ENCODE measurements around the gene TMC1.

TMC1 gene

DNA sequence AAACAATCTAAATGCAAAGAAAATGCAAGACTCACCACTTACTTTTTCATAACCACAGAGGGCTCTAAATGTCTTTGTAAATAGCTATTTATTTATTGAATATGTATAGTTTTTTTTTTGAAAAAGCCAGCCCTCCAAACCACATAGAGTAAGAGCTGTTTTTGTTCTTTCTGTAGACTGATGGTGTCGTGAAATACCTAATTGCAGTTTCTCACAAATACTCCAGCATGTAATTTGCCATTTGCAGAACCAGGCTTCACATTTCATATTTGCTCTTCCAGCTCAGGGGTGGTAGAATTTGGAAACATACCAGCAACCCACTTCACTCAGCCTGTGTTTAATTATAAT lies 159.8 kb downstream of the TMC1 start:
- DNase-seq (ENCODE audit: low read depth): no peak

DNA sequence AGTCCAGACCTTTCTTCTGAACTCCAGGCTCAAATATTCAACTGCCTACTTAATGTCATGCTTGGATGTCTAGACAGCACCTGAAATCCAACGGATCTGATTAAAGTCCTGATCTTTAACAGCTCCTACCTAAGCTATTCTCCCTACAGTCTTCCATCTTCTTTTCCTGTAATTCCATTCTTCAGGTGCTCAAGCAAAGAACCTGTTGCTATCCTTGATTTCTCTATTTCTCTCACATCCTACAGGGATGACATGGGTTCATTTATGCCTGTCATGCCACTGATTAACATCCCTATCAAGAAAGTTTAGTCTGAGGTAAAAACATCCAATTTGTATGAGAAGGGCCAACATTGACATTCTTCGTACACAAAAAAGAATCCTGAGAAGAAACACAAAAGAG lies 163.2 kb downstream of the TMC1 start:
- DNase-seq (ENCODE audit: low read depth): no peak

DNA sequence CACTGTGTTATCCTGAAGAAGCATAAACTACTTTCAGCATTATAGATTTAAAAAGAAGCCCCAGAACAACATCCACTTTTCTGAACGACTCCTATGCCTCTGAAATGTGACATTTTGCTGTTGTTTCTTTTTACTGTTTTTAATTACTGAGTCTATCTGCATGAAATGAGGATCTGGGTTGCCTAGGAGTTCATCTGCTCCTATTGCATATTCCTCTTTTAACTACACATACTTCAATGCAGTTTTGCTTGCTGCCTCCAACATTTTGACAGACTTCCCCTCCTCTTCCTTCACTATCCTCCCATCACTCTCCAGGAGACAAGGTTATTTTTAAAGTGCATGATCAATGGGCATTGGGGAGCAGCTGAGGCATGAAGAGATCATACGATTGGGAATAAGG lies 164.5 kb downstream of the TMC1 start:
- no peak for DNase-seq (ENCODE audit: low read depth)

DNA sequence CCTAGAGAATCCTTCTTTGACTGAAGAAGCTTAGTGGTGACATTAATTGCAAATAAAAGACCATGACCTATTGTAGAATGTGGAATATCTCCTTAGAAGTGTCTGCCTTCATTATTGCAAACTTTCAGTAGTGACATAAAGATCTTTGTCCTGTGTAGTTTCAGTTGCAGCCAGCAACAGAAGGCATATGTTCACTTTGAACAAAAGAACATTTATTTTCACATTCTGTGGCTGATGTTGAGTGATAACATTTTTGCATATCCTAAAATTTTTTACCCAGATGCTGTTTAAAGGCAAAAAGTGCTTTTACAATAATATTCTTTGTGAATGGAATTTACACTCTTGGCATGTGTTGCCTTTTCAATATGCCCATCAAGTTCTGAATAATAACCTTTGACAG lies 165.9 kb downstream of the TMC1 start:
- no peak for DNase-seq (ENCODE audit: low read depth)

DNA sequence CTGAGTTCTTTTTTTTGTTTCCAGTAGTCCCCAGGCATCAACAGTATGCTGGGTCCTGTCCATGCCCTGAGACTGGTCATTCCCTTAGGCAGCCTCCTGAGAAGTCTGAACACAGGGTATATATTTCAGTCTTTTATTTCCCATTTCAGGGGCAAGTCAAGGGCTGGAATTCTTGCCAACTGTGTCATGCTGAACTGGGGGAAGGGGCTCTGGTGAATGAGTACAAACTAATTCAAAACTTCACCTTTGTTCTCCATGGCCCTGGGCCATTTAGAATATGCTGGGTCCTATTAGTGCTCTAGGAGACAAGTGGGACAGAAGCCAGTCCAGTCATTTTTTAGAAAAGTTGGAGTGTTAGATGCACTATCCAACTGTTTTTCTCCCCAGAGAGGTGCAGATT lies 170.3 kb downstream of the TMC1 start:
- DNase-seq (ENCODE audit: low read depth): no peak

DNA sequence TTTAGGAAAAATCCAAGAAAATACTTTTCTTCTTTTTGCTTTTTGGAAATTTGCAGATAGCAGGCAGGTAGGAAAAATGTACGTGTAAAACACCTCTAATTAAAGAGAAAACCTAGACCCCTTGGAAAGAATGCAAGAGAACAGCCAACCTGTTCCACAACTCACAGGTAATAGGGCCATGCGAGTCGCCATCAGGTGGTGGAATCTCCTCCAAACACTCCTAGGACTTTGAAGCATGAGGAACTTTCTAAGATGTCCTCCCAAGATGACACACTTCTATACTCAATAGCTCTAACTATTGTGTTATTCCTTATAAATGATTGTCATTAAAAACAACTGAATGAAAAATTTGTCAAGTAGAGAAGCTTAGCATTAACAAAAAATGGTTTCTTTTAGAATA lies 174.0 kb downstream of the TMC1 start:
- no peak for DNase-seq (ENCODE audit: low read depth)

DNA sequence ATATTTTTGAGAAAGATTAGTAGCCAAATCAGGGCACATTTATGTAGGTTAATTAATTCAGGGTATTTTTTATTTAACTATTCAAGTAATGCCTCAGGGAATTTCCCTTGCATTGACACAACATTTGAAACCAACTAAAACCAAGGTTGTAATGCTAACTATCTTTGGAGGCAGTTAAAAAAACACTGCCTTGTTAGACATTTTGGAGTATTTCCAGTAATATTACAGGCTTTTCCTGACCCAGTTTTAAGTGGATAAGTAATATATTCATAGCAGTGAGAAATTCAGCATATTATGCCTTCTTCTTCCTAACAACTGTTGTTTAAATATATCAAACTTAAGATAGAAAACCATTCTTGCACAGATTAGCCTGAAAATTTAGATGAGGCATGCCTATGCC lies 175.1 kb downstream of the TMC1 start:
- DNase-seq (ENCODE audit: low read depth): no peak

DNA sequence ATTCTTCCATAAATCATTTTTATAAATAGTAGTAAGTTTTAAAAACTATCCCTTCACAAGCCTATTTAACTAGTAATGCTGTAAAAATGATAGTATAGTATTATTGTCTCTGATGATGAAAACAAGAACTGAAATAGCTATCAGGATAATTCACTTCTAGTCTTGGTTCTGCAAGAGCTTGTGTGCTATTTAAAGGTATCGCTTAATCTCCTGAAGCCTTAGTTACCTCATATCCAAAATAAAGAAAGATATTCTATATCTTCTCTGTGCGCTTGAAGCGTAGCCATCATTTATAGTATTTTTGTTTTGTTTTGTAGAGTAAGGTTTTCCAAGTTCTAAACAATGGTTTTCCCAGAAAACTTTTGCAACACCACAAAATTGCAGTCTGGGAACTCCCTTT lies 180.1 kb downstream of the TMC1 start:
- no peak for DNase-seq (ENCODE audit: low read depth)

DNA sequence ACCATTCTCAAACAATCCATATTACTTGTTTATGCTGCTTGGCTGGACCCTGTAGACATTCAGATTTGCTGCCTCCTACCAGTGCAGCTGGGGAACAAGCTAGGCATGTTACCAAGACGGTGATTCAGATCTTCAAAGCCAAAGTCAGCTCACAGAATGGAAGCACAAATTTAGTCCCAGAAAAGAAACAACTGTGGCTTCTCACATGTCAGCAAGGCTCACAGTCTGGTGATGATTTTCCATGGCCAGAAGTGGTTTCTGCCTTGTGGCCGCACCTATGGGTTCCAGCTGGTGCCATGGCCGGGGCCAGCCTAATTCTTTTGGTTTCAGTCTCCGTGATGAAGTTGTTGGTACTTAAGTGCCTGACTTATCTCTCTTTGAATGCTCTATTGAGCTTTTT lies 182.2 kb downstream of the TMC1 start:
- DNase-seq (ENCODE audit: low read depth): peak; percentile 19

DNA sequence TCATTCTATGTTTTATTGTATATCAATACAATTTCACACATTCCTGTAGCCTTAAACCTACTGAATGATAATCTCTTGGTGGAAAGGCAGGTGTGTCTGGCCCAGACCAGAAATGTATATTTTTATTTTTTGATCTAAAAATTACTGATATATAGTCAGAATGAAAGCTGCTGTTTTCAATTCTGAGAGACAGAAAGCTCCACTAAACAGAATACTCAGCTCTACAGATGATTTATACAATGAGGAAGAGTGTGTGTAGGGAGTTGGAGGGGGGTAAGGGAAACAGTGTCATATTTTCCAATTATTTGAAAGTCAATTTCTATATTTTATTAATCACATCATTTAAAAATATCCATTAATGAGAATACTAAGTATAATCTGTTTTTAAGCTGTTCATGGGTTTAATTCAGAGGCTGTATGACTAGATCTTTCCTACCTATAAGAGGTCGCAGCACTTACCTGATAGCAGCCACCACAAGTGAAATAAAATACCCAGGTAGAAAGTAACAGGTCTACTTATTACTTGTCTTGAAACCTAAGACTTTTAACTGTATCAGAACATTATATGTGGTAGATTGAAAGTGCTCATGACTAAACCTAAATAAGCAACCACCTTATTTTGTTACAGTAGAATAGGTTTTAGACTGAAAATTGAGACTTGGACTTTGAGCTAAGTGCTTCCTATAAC lies 183.4 kb downstream of the TMC1 start:
- DNase-seq (ENCODE audit: low read depth): no peak

DNA sequence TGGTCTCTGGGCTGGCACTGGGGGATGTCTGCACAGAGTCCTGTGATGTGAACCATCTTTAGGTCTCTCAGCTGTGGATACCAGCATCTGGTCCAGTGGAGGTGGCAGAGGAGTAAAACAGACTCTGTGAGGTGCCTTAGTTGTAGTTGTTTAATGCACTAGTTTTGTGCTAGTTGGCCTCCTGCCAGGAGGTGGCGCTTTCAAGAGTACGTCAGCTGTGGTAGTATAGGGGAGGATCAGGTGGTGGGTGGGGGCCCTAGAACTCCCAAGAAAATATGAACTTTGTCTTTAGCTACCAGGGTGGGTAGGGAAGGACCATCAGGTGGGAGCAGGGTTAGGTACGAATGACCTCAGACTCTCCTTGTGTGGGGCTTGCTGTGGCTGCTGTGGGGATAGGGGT lies 197.1 kb downstream of the TMC1 start:
- no peak for DNase-seq (ENCODE audit: low read depth)

DNA sequence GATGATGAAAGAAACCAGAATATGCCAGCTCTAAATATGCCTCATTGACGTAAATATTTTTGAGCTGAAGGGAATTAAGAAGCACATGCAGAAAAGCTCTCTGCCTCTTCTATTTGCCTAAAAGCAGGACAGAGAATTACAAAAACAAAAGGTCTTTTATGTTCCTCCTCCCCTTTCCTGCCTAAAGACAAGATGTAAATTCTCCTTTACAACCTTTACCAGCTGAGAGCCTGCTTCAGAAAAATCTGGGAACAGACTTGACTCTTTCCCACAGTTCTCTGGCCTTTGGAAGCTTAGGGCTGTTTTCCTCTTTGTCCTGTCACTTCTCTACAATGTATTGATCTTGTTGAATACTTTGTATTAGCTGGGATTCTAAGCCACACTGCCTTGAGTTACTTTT lies 199.7 kb downstream of the TMC1 start:
- DNase-seq (ENCODE audit: low read depth): no peak

DNA sequence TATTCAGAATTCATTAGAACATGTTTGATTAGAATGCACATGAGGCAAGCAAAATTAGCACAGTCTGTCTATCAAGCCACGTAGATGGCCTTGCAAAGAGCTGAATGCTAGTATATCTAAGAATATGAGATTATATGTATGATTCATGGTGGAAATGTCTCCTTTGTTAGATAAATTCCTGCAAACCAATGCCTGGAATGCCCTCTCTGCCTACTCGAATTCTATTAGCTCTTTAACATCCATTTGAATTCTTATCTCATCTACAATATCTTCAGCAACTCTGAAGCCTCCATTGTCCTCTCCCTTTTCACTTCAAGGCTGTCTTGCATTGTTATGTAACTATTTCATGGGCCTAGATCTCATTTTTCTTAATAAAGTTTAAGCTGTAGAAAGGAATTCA lies 205.5 kb downstream of the TMC1 start:
- peak; percentile 10 for DNase-seq (ENCODE audit: low read depth)

DNA sequence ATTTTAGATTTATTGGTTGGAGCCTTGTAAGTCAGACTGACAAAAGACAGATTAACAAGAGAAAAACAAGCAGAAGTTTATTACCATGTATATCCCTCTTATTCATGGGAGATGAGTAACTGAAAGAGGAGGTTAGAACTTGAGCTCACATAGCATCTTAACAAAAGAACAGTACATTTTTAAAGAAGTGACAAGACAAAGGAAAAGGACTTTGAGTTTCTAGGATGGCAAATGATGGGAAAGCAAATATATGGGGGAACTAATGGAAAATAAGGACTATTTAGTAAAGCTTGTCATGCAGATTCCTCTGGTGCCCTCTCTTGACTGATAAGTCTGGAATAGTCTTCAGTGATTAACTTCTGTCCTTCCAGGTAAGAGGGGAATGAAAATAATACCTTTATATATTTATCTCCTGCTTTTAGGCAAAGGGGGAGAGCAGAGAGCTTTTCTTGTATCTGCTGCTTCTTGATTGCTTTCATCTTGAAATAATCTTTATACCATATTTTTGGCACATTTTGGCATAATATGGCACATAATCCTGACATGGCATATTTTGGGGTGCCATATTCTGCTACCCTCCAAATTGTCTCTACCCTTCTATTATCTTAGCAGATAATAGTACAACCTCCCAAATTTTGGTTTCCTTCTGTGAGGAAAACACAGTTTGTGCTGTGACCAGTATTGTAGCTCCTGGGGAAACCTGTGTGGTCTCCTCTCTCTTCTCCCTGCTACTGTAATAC lies 206.8 kb downstream of the TMC1 start:
- no peak for DNase-seq (ENCODE audit: low read depth)

DNA sequence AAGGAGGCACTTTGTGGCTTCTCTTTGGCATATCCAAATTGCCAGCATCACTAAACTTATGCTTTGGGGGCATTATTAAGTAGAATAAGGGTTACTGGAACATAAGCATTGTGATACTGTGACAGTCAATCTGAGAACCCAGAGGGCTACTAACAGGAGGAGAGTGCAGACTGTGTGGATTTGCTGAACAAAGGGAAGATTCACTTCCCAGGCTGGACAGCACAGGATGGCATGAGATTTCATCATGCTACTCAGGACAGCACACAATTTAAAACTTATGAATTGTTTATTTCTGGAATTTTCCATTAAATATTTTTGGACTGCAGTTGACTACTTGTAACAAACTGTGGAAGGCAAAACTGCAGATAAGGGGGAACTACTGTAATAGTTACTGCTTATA lies 212.5 kb downstream of the TMC1 start:
- DNase-seq (ENCODE audit: low read depth): peak; percentile 3

DNA sequence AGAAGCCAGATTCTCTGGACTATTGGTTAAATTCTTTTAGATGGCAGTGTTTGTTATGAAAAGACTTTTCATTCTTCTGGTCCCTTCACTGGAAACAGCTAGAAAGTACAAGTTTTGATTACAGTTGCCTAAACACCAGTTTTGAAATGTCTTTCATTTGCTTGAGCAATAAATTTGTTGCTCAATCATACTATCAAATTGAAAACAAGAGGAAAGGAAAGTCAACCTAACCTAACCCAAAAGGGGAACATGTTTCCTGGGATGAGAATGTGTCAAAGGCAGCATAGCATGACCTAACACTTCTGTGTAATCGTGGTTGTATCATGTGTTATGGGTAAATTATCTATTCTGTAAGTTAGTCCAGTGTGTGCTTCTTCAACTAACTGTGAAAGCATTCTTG lies 213.2 kb downstream of the TMC1 start:
- no peak for DNase-seq (ENCODE audit: low read depth)

DNA sequence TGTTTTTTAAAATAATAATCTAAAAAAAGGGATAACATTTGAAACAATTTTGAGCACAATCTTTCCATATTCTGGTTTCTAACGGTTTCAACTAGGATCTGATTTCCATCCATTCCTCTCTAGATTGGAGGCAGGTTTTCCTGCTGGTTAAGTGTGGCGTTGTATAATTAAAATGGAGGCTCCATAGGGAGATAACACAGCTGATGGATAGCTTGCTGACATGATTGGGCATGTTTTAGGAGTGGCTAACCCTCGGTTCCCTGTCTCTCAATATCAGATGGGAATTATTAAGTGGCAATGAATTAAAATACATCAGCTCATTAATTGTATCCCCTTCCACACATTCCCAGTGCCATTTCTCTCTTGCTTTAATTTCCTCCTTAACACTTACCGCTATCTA lies 222.4 kb downstream of the TMC1 start:
- no peak for DNase-seq (ENCODE audit: low read depth)

DNA sequence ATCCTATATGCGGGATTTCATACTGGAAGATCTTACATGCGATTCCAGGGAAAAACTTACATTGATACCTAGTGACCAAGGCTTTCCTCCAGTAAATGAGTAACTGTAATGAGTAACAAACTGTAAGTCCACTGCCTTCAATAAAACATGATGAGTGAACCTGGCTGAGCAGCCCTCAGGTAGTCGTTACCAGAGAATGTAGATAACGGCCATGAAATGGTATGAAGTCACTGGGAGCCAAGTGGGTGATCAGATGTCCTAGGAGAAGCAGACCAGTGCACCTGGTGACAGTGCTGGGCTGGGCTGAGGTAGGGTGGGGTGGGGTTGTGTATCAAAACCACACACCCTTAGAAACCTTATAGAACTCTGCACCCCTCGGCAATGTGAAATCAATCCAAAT lies 227.9 kb downstream of the TMC1 start:
- DNase-seq (ENCODE audit: low read depth): no peak

DNA sequence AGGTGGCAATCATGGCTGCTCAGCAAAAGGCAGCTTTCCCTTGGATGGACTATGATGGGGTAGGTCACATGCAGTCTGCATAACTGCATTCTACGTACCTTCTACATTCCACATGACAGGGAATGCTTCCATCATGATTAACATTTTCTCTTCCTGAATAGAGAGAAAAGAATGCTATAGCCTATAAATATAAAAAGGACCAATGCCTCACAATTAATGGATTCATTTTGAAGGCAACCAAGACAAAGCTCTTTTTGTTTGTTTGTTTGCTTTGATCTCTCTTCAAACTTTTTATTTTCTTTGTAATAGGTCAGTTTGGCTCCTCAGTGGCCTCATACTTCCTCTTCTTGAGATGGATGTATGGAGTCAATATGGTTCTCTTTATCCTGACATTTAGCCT lies 230.1 kb downstream of the TMC1 start:
- peak; percentile 14 for DNase-seq (ENCODE audit: low read depth)

DNA sequence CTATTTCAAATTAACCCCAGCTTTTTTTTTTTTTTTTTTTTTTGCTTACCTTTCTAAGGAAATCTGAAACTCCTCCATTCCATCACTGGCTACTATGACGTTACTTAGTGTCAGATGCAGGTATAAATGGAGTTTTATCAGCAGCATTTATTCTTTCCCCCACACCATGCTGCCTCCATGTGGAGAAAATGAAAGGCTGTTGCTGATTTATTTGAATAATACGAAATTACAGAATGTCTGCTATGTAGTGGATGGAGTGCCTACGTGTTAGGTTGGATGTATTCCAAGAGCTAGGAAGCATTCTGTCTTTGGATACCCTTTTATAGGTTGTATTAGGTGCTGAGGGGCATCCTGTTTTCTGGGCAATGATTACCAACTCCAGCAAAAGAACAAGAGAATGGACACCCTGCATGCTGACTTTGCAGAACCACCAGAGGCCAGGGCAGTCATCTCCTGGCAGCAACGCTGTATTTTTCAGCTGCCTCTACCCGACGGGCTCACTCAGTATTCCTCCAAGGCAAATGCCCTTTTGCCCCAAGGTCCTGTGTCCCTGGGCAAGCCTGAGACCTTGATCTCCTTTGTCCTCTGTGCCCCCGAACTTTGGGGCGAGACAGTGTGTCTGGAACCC lies 232.0 kb downstream of the TMC1 start:
- peak; percentile 31 for DNase-seq (ENCODE audit: low read depth)

DNA sequence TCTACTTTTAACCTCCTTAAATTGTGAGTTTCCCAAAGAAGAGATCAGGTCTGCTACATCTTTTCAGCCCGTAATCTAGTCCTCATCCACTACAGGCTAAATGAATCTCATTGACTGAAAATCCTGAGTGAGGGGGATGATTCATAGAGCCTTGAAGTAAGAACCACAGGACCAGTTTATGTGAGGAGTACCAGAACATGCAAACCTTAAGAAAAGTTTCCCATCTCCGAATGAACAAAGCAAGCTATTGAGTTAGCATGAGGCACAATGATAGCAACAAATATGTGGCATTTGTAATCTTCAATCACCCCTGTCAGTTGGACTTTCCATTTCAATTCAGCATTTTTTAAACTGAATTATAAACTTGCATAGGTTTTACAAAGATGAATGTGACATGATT lies 234.4 kb downstream of the TMC1 start:
- no peak for DNase-seq (ENCODE audit: low read depth)

DNA sequence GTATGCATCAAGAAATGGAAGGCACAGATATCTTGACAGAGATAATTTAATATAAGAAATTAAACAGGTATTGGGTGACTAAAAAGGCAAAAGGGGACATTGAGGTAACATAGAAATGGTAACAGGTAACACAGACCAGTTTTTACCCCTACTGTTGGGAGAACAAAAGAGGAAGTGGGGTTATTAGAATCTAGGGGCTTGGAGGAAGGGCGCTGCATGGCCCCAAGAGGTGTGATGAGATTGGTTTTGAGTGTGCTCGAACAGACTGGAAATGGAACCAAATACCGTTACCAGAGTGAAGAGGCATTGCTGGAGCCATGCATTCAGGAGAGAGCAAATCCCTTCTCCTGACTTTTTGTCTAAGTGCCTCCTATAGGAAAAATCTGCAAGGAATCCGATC lies 237.5 kb downstream of the TMC1 start:
- DNase-seq (ENCODE audit: low read depth): no peak

DNA sequence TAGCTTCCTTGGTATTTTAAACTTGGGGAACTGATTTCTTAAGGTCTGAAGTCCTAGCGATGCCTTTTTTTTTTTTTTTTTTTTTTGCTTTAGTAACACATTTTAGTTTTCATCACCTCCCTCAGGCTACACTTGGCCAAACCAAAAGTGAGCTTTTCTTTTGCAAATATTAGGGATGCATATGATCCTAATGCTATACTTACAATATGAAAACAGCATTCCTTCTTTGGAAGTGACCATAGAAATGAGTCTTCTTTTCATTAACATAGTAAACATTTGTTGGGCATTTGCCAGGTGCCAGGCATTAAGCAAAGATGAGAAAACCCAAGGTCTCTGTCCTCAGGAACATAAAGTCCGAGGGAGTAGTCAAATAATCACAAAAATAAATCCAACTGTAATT lies 241.6 kb downstream of the TMC1 start:
- no peak for DNase-seq (ENCODE audit: low read depth)

DNA sequence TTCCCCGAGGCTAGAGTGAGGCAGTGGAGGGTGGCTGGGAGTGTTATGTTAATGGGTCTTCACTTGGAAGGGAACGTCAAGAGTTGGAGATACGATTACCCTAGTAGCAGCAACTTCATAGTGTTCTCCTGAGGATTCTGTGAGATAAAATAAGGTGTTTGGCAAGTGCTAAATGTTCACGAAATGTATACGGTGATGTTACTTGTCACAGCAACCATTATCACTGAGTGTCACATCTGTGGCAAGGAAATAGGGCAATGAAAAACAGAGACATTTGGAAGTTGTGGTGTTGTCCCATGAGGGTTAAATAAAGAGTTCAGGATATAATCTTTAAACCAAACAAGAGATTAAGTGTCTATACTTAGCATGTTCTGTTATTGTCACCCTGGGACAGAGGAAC lies 248.1 kb downstream of the TMC1 start:
- no peak for DNase-seq (ENCODE audit: low read depth)

Data from EH (cell line).